ENCODE data around the gene MDFIC2.
"Not testable (repeated sequence)": the region's sequence is repeated elsewhere in the genome, so short reads cannot be mapped to it uniquely, and the experiment has no call there.

Gene MDFIC2

DNA sequence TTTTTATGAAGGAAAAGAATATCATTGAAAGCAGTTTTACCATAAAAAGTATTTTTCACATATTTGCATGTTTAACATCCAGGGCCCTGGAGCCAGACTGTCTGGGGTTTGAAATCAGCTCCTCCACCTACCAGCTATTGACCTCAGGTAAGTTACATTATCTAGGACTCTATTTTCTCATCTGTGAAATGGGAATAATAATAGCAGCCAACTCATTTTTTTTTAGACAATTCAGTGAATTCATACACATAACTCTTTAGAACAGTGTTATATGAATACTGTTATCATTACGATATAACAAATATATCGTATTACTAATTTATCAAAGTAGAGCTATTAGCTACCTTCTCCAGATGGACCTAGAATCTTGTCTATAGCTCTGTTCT is 21.3 kb downstream of the MDFIC2 start:
- Histone ChIP-seq H3F3A (ENCODE audit: insufficient read depth, low read length) (no peaks in the 10 kb centered on the region), H4K20me1 (ENCODE audit: insufficient read depth, low read length) (no peaks in the 10 kb centered on the region), H3K27ac (ENCODE audit: low read depth, low read length, poor library complexity, severe bottlenecking) (no peak overlapping the region), H3K9ac (ENCODE audit: low read length) (no peak overlapping the region), H3K4me2 (ENCODE audit: low read length) (no peak overlapping the region), H3K9me3 (ENCODE audit: low read length) (no peaks in the 10 kb centered on the region), H2AFZ (ENCODE audit: low read length) (no peak overlapping the region), H3K27me3 (ENCODE audit: insufficient read depth, low read length) (no peaks in the 10 kb centered on the region), H3K4me1 (ENCODE audit: insufficient read depth, low read length, severe bottlenecking) (no peaks in the 10 kb centered on the region), H3K4me3 (ENCODE audit: low read depth, low read length, poor library complexity, severe bottlenecking) (no peak overlapping the region), H3K79me2 (ENCODE audit: insufficient read depth, low read length) (no peaks in the 10 kb centered on the region), H3K36me3 (ENCODE audit: insufficient read depth, low read length) (no peaks in the 10 kb centered on the region), H3K9me2 (ENCODE audit: low read depth, low read length) (no peaks in the 10 kb centered on the region)
- no peak for TF ChIP-seq EZH2 (IDR thresholded peaks at IDR 0.05; ENCODE audit: borderline replicate concordance, low read length)
- TF ChIP-seq, protein P1, sequence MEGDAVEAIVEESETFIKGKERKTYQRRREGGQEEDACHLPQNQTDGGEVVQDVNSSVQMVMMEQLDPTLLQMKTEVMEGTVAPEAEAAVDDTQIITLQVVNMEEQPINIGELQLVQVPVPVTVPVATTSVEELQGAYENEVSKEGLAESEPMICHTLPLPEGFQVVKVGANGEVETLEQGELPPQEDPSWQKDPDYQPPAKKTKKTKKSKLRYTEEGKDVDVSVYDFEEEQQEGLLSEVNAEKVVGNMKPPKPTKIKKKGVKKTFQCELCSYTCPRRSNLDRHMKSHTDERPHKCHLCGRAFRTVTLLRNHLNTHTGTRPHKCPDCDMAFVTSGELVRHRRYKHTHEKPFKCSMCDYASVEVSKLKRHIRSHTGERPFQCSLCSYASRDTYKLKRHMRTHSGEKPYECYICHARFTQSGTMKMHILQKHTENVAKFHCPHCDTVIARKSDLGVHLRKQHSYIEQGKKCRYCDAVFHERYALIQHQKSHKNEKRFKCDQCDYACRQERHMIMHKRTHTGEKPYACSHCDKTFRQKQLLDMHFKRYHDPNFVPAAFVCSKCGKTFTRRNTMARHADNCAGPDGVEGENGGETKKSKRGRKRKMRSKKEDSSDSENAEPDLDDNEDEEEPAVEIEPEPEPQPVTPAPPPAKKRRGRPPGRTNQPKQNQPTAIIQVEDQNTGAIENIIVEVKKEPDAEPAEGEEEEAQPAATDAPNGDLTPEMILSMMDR (IDR thresholded peaks at IDR 0.05; ENCODE audit: low read length): no peak

DNA sequence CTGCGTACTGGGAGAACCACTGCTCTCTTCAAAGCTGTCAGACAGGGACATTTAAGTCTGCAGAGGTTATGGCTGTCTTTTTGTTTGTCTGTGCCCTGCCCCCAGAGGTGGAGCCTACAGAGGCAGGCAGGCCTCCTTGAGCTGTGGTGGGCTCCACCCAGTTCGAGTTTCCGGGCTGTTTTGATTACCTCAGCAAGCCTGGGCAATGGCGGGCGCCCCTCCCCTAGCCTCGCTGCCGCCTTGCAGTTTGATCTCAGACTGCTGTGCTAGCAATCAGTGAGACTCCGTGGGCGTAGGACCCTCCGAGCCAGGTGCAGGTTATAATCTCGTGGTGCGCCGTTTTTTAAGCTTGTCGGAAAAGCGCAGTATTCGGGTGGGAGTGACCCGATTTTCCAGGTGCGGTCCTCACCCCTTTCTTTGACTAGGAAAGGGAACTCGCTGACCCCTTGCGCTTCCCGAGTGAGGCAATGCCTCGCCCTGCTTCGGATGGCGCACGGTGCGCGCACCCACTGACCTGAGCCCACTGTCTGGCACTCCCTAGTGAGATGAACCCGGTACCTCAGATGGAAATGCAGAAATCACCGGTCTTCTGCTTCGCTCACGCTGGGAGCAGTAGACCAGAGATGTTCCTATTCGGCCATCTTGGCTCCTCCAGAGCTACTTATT is 21.9 kb downstream of the MDFIC2 start:
- H3K79me2 ChIP-seq (ENCODE audit: insufficient read depth, low read length); H3K9me3 ChIP-seq (ENCODE audit: low read length); H2AFZ ChIP-seq (ENCODE audit: low read length); H3K4me2 ChIP-seq (ENCODE audit: low read length); H3K9me2 ChIP-seq (ENCODE audit: low read depth, low read length); H3K4me3 ChIP-seq (ENCODE audit: low read depth, low read length, poor library complexity, severe bottlenecking); H3K36me3 ChIP-seq (ENCODE audit: insufficient read depth, low read length); H3F3A ChIP-seq (ENCODE audit: insufficient read depth, low read length); H3K4me1 ChIP-seq (ENCODE audit: insufficient read depth, low read length, severe bottlenecking); H3K27ac ChIP-seq (ENCODE audit: low read depth, low read length, poor library complexity, severe bottlenecking); H3K27me3 ChIP-seq (ENCODE audit: insufficient read depth, low read length); H3K9ac ChIP-seq (ENCODE audit: low read length); H4K20me1 ChIP-seq (ENCODE audit: insufficient read depth, low read length): not testable (repeated sequence)

DNA sequence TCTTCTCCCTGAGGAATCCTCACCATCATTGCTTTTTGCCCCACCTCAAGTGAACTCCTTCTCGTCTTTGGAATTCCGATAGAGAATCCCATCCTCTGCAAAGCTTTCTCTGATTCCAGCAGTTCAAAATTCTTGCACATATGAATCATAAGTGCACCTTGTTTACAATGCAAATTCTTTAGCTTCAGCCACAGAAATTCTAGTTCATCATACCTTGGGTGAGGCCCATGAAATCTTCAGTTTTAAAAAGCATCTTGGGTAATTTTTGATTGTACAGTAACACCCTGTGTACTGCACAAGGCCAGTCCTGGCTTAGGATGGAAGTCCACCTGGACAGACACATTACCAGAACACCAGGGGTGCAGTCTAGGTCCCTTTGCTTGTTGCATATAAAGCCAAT is 30.8 kb downstream of the MDFIC2 start:
- Histone ChIP-seq H3K9me3 (ENCODE audit: low read length) (no peaks in the 10 kb centered on the region), H3K36me3 (ENCODE audit: insufficient read depth, low read length) (no peaks in the 10 kb centered on the region), H3K27ac (ENCODE audit: low read depth, low read length, poor library complexity, severe bottlenecking) (no peak overlapping the region), H3K79me2 (ENCODE audit: insufficient read depth, low read length) (no peaks in the 10 kb centered on the region), H3F3A (ENCODE audit: insufficient read depth, low read length) (no peaks in the 10 kb centered on the region), H4K20me1 (ENCODE audit: insufficient read depth, low read length) (no peaks in the 10 kb centered on the region), H3K27me3 (ENCODE audit: insufficient read depth, low read length) (no peaks in the 10 kb centered on the region), H3K9ac (ENCODE audit: low read length) (no peak overlapping the region), H3K4me1 (ENCODE audit: insufficient read depth, low read length, severe bottlenecking) (no peaks in the 10 kb centered on the region), H3K9me2 (ENCODE audit: low read depth, low read length) (no peaks in the 10 kb centered on the region), H2AFZ (ENCODE audit: low read length) (no peak overlapping the region), H3K4me3 (ENCODE audit: low read depth, low read length, poor library complexity, severe bottlenecking) (no peak overlapping the region), H3K4me2 (ENCODE audit: low read length) (no peak overlapping the region)
- no peak for TF ChIP-seq EZH2 (IDR thresholded peaks at IDR 0.05; ENCODE audit: borderline replicate concordance, low read length)
- TF ChIP-seq, protein P1 (IDR thresholded peaks at IDR 0.05; ENCODE audit: low read length): no peak

DNA sequence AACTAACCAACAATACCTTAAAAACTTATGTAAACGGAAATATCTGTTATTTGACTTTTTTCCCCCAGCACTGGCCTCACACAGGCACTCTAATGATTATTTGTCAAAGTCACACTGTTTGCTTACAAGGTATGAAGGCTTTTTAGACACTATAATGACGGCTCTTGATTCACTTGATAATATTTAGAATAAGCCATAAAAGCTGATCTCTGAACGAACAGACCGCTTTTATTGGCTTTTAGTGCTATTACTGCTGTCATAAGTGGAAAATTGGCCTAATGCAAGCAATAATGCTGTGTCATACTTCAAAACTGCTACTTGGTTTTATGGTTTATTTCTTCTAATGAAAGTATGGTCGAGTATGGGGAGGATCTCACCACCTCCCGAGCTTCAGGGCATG is 35.1 kb downstream of the MDFIC2 start:
- no peak overlapping the region for H2AFZ ChIP-seq (ENCODE audit: low read length)
- H3K9me3 ChIP-seq (ENCODE audit: low read length): no peaks in the 10 kb centered on the region
- H3K4me3 ChIP-seq (ENCODE audit: low read depth, low read length, poor library complexity, severe bottlenecking): no peak overlapping the region
- H4K20me1 ChIP-seq (ENCODE audit: insufficient read depth, low read length): no peaks in the 10 kb centered on the region
- no peak overlapping the region for H3K4me2 ChIP-seq (ENCODE audit: low read length)
- TF ChIP-seq, protein P1 (IDR thresholded peaks at IDR 0.05; ENCODE audit: low read length): no peak
- TF ChIP-seq EZH2 (IDR thresholded peaks at IDR 0.05; ENCODE audit: borderline replicate concordance, low read length): no peak
- H3K27me3 ChIP-seq (ENCODE audit: insufficient read depth, low read length): no peaks in the 10 kb centered on the region
- no peak overlapping the region for H3K27ac ChIP-seq (ENCODE audit: low read depth, low read length, poor library complexity, severe bottlenecking)
- no peak overlapping the region for H3K9ac ChIP-seq (ENCODE audit: low read length)
- no peaks in the 10 kb centered on the region for H3K36me3 ChIP-seq (ENCODE audit: insufficient read depth, low read length)
- no peaks in the 10 kb centered on the region for H3K79me2 ChIP-seq (ENCODE audit: insufficient read depth, low read length)
- H3K9me2 ChIP-seq (ENCODE audit: low read depth, low read length): no peaks in the 10 kb centered on the region
- H3K4me1 ChIP-seq (ENCODE audit: insufficient read depth, low read length, severe bottlenecking): no peaks in the 10 kb centered on the region
- no peaks in the 10 kb centered on the region for H3F3A ChIP-seq (ENCODE audit: insufficient read depth, low read length)
